GM12872 (cell line): Measurements from ENCODE around the gene HS3ST5.

Experiments used
- CTCF ChIP-seq: IDR thresholded peaks from 3 replicates; pipeline ENCODE4 v1.5.1; 2011; ENCODE audit warnings: low read depth, mild to moderate bottlenecking, low read length, moderate library complexity; ENCODE audit not compliant: insufficient read depth

HS3ST5 gene

GRCh38 chr6:114085211-114085610 is 257.6 kb downstream of the HS3ST5 start:
- TF ChIP-seq CTCF = no peak

GRCh38 chr6:114084327-114084890 is 258.4 kb downstream of the HS3ST5 start:
- TF ChIP-seq CTCF = no peak

DNA sequence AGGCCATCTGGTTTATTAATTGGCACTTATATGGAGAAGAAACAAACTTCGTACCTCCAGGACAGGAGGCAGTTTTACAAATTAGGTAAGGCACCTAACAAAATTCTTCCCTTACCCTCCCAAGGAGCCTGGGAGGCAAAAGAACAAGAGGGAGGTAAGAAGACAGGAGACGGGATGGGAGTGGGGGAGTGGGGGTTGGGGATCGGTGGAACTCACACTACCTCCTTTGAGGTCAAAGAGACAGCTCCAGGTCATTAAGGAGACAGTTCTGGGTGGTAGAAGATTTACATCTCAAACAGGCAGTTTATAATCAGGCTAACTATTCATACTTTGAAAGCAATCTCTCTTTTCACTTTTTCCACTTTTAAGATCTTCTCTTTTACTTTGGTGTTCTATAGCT is 259.6 kb downstream of the HS3ST5 start:
- TF ChIP-seq CTCF = no peak

DNA sequence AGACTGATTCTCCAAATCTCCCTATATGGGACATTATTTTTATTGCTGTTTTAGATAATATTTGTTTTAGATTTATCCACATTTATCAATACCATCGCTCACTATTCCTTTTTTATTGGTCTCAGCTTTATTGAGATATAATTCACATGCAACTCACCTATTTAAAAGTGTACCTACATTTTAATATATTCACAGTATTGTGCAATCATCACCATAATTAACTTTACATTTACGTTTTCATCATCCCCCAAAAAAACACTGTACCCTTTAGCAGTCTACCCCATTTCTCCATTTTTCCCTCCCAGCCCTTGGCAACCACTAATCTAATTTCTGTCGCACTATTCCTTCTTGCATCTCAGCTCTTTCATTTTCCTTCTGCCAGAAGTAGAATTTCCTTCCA is 261.1 kb downstream of the HS3ST5 start:
- no peak for TF ChIP-seq CTCF

DNA sequence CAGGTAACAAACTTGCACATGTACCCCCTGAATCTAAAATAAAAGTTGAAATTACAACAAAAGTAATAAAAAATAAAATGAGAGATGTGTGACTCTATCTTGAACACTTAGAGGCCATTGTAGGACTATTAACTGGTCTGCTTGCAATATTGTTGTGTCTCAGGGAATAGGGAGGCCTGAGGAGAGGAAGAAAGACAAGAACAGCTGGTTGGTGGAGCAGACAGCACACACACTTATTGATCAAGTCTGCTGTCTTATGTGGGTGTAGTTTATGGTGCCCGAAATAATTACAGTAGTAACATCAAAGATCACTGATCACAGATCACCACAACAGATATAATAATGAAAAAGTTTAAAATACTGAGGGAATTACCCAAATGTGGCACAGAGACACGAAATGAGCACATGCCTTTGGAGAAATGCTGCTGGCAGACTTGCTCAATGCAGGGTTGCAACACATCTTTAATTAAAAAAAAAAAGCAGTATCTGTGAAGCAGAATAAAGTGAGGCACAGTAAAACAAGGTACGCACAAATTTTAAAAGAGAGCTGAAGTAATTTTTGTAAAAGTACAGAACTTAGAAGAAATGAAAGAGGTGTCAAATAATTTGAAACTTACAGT is 261.8 kb downstream of the HS3ST5 start:
- TF ChIP-seq CTCF = no peak

- no peak for TF ChIP-seq CTCF
These were observed 267.0 kb downstream of the HS3ST5 start for GRCh38 chr6:114075777-114076176.

DNA sequence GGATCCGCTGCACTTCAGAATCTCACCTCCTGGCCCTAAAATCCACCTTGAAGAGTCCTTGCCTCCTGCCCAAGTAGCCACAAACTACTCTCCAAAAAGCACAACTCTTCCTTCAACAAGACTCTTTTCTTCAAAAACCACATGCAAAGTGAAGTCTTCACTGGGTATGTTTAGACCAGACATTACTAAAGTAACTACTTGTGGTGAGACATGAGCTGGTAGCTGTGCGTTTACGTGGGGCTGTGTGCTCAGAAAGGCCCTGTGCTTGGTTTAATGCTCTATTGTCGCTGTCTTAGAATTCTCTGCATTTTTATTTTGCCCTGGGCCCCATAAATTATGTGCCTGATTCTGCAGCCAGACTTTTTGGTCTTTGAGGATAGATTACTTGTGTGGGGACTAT is 267.5 kb downstream of the HS3ST5 start:
- TF ChIP-seq CTCF = no peak
